Panc1 (cell line): ENCODE data around the gene NRG2.

Experiments used
- CTCF ChIP-seq: fragments of 450-650 bp; IDR thresholded peaks from 2 replicates; pipeline ENCODE4 v1.5.1; 2017; ENCODE audit warnings: mild to moderate bottlenecking
- POLR2AphosphoS5 ChIP-seq: IDR thresholded peaks from 2 replicates; pipeline ENCODE4 v1.6.1; 2012; ENCODE audit warnings: mild to moderate bottlenecking, low read depth, low read length, moderate library complexity
- REST ChIP-seq, 2 experiments: IDR thresholded peaks; 2 replicates each; pipeline ENCODE4 v1.6.1; 2011 to 2012; ENCODE audit warnings: low read depth in 2 of 2, control low read depth in 1 of 2, low read length in 1 of 2, mild to moderate bottlenecking in 1 of 2, moderate library complexity in 1 of 2; ENCODE audit not compliant: insufficient read depth in 1 of 2
- SIN3A ChIP-seq: IDR thresholded peaks from 2 replicates; pipeline ENCODE4 v1.6.1; 2012; ENCODE audit warnings: low read depth, mild to moderate bottlenecking, low read length, moderate library complexity, borderline replicate concordance; ENCODE audit not compliant: insufficient read depth
- TCF7L2 ChIP-seq: IDR thresholded peaks from 2 replicates; pipeline ENCODE4 v1.6.1; 2011; ENCODE audit warnings: mild to moderate bottlenecking, low read depth, low read length, inconsistent platforms

GRCh38 chr5:140011297-140011802 lies 31.7 kb downstream of the NRG2 start:
- TF ChIP-seq CTCF: no peak
- TF ChIP-seq POLR2AphosphoS5: no peak
- no peak for TF ChIP-seq REST (IDR thresholded peaks at IDR 0.05; ENCODE audit: insufficient read depth in 1 of 2, low read depth in 2 of 2, low read length in 1 of 2)
- TF ChIP-seq TCF7L2: no peak
- no peak for TF ChIP-seq SIN3A
